OCI-LY3 (cell line): ENCODE data around the gene GPR132.

Experiments used
- H2AFZ ChIP-seq: fragments of 200-600, 300-600 bp; shearing (Covaris generic); 2 replicates; pipeline ENCODE4 v1.6.0; 2014; ENCODE audit warnings: antibody characterized with exemption, low read depth, low read length
- H3K27ac ChIP-seq: fragments of 200-600, 300-600 bp; sonication (generic); 2 replicates; pipeline ENCODE4 v1.5.1; 2014; ENCODE audit warnings: mild to moderate bottlenecking, low read length, moderate library complexity, mixed read lengths
- H3K27me3 ChIP-seq: fragments of 200-600, 300-600 bp; sonication (generic); 2 replicates; pipeline ENCODE4 v1.6.1; 2014; ENCODE audit warnings: low read depth, low read length, mixed read lengths
- H3K36me3 ChIP-seq: fragments of 200-600, 300-600 bp; sonication (generic); replicated peaks from 2 replicates; pipeline ENCODE3; 2014; ENCODE audit warnings: low read depth, low read length, mixed read lengths
- H3K4me1 ChIP-seq: fragments of 300-600, 200-600 bp; sonication (generic); 2 replicates; pipeline ENCODE4 v1.6.1; 2014; ENCODE audit warnings: low read length, mixed read lengths
- H3K4me2 ChIP-seq: fragments of 200-600, 300-600 bp; sonication (generic); 2 replicates; pipeline ENCODE4 v1.6.1; 2014; ENCODE audit warnings: low read length, mixed read lengths
- H3K4me3 ChIP-seq: fragments of 300-600, 200-600 bp; sonication (generic); 2 replicates; pipeline ENCODE4 v1.5.1; 2014; ENCODE audit warnings: antibody characterized with exemption, mild to moderate bottlenecking, low read length, moderate library complexity
- H3K79me2 ChIP-seq: fragments of 300-600, 200-600 bp; shearing (Covaris generic); 2 replicates; pipeline ENCODE4 v1.6.1; 2014; ENCODE audit warnings: mild to moderate bottlenecking, low read length, mixed read lengths
- H3K9ac ChIP-seq: fragments of 300-600, 200-600 bp; shearing (Covaris generic); 2 replicates; pipeline ENCODE4 v1.6.0; 2014; ENCODE audit warnings: mild to moderate bottlenecking, low read length, moderate library complexity
- H3K9me3 ChIP-seq: fragments of 200-600, 300-600 bp; shearing (Covaris generic); 2 replicates; pipeline ENCODE4 v1.6.1; 2014; ENCODE audit warnings: low read length, mixed read lengths; ENCODE audit not compliant: insufficient read depth
- H4K20me1 ChIP-seq: fragments of 200-600, 300-600 bp; sonication (generic); 2 replicates; pipeline ENCODE4 v1.6.1; 2016; ENCODE audit warnings: low read length, mixed read lengths; ENCODE audit not compliant: insufficient read depth
- EZH2phosphoT487 ChIP-seq: fragments of 200-600 bp; shearing (Covaris generic); IDR thresholded peaks from 2 replicates; pipeline ENCODE4 v1.6.1; 2018; ENCODE audit warnings: antibody characterized with exemption, mixed run types, low read depth
- TF ChIP-seq, protein P1 (sequence below): fragments of 200-600, 300-600 bp; sonication (generic); IDR thresholded peaks from 2 replicates; pipeline ENCODE4 v1.5.1; 2014; ENCODE audit warnings: antibody characterized with exemption, low read length, low read depth

The GPR132 gene

DNA sequence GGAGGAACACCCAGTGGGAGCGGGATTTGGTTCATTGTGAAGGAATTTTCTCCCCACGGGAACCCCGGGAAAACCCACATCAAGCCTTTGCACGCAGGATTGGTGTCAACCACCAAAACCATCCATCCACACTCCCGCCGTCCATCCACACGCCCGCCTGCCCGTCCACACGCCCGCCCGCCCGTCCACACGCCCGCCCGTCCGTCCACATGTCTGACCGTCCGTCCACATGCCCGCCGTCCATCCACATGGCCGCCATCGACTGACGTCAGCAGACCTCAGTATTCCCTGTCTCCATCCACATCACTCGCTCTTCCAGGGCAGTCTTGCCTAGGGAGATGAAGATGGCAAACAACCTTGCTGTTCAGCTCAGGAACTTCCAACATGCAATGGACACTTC, 6.7 kb upstream of the GPR132 start:
- Histone ChIP-seq H3K36me3 (peaks cover 18% of the 10 kb centered on the region), H3K4me3 (peak overlapping the region; percentile 82; the same call in 1 of the 2 replicates), H4K20me1 (no peaks in the 10 kb centered on the region), H2AFZ (no peak overlapping the region), H3K9me3 (no peaks in the 10 kb centered on the region), H3K4me2 (peak overlapping the region; percentile 92), H3K9ac (peak overlapping the region; percentile 90; the same call in 1 of the 2 replicates), H3K27me3 (no peaks in the 10 kb centered on the region), H3K27ac (peak overlapping the region; percentile 97), H3K79me2 (peaks cover 55% of the 10 kb centered on the region), H3K4me1 (peaks cover 91% of the 10 kb centered on the region)
- TF ChIP-seq, protein P1, sequence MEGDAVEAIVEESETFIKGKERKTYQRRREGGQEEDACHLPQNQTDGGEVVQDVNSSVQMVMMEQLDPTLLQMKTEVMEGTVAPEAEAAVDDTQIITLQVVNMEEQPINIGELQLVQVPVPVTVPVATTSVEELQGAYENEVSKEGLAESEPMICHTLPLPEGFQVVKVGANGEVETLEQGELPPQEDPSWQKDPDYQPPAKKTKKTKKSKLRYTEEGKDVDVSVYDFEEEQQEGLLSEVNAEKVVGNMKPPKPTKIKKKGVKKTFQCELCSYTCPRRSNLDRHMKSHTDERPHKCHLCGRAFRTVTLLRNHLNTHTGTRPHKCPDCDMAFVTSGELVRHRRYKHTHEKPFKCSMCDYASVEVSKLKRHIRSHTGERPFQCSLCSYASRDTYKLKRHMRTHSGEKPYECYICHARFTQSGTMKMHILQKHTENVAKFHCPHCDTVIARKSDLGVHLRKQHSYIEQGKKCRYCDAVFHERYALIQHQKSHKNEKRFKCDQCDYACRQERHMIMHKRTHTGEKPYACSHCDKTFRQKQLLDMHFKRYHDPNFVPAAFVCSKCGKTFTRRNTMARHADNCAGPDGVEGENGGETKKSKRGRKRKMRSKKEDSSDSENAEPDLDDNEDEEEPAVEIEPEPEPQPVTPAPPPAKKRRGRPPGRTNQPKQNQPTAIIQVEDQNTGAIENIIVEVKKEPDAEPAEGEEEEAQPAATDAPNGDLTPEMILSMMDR: no peak
- TF ChIP-seq EZH2phosphoT487: no peak

DNA sequence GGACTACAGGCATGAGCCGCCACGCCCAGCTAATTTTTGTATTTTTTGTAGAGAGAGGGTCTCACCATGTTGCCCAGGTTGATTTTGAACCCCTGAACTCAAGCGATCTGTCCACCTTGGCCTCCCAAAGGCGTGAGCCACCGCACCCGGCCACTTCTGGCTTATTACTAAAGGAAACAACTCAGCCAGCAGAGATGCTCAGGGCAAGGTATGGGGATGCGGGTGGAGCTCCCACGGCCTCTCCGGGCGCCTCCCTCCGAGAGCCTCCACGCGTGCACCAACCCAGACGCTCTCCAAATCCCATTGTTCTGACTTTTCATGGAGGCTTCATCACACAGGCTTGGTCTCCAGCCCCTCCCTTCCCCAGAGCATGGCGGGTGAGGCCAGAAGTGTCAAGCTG, 6.1 kb upstream of the GPR132 start:
- Histone ChIP-seq H3K4me2 (peak overlapping the region; percentile 92), H2AFZ (no peak overlapping the region), H3K27ac (peak overlapping the region; percentile 97), H3K9me3 (no peaks in the 10 kb centered on the region), H4K20me1 (no peaks in the 10 kb centered on the region), H3K27me3 (no peaks in the 10 kb centered on the region), H3K4me1 (peaks cover 91% of the 10 kb centered on the region), H3K79me2 (peaks cover 61% of the 10 kb centered on the region), H3K36me3 (peaks cover 18% of the 10 kb centered on the region), H3K9ac (peak overlapping the region; percentile 89; the same call in 1 of the 2 replicates), H3K4me3 (peak overlapping the region; percentile 9; the same call in 1 of the 2 replicates)
- no peak for TF ChIP-seq EZH2phosphoT487
- TF ChIP-seq, protein P1: no peak

DNA sequence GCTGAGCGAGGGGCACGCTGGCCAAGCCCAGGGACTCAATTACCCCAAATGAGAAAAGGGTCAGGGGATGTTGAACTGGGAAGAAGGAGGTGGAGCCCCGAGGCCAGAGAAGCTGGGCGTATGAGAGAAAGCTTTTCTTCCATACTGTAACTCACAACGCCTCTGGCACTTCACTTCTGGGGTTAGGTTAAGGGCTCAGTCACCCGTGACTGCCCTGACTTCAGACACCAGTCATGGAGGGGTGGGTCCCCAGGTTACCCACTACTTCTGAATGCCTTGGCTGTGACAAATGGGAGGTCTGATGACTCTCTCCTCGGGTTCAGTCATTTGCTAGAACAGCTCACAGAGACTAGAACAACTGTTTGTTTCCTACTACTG, 5.5 kb upstream of the GPR132 start:
- H2AFZ ChIP-seq: no peak overlapping the region
- H3K9me3 ChIP-seq: no peaks in the 10 kb centered on the region
- peak overlapping the region; percentile 92 for H3K4me2 ChIP-seq
- TF ChIP-seq, protein P1: no peak
- TF ChIP-seq EZH2phosphoT487: no peak
- peak overlapping the region; percentile 97 for H3K27ac ChIP-seq
- H3K4me3 ChIP-seq: peak overlapping the region; percentile 68
- H3K27me3 ChIP-seq: no peaks in the 10 kb centered on the region
- H4K20me1 ChIP-seq: no peaks in the 10 kb centered on the region
- H3K4me1 ChIP-seq: peaks cover 91% of the 10 kb centered on the region
- H3K9ac ChIP-seq: peak overlapping the region; percentile 89
- peaks cover 18% of the 10 kb centered on the region for H3K36me3 ChIP-seq
- peaks cover 67% of the 10 kb centered on the region for H3K79me2 ChIP-seq

DNA sequence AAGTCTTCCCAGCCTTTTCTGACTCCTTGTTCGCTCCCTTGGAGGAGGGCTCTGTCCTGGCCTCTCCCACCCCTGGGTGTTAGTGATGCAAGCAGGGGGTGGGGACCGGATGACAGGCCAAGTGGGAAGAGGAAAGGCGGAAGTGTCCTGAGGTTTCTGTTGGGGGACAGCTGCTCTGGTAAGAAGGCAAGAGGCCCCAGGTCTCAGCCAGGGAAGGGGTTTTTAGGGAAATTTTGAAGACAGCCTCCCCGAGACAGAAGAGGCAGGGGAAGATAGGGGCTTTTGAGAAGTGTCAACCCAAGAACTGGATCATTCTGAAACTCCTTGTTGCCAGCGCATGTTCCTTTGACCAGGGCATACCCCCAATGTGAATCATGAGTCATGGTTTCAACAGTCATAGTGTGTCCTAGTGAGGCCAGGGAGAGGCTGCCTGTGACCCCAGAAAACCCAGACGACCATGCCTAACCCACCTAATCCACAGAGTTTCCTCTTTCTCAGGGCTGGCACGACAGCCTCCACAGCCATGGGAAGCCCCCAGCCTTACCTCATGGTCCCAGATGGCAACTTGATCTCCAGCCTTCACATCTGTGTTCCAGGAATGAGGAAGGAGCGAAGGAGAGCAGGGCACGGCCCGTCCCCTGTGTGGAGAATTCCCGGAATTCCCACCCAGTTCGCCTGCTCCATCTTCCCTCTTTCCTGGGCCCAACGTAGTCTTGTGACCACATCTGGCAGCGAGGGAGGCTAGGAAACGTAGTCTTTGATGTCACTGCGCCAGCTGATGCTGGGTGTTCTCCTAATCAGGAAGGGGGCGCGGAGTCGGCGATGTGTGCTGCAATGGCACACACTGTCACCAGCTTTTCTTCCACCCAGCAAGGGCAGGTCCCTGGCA, 4.9 kb upstream of the GPR132 start:
- Histone ChIP-seq H3K4me3 (peak overlapping the region; percentile 68), H3K36me3 (peaks cover 18% of the 10 kb centered on the region), H2AFZ (no peak overlapping the region), H4K20me1 (no peaks in the 10 kb centered on the region), H3K27me3 (no peaks in the 10 kb centered on the region), H3K9ac (peak overlapping the region; percentile 89), H3K9me3 (no peaks in the 10 kb centered on the region), H3K4me2 (peak overlapping the region; percentile 92), H3K79me2 (peaks cover 69% of the 10 kb centered on the region), H3K4me1 (peaks cover 90% of the 10 kb centered on the region), H3K27ac (peak overlapping the region; percentile 97)
- TF ChIP-seq, protein P1: no peak
- no peak for TF ChIP-seq EZH2phosphoT487
